GM23338 (cell line): Measurements from ENCODE around the gene FAM20C. TPM values are rescaled to one million over a fixed set of nuclear protein-coding genes. Genes with fewer than 3 reads are reported as not detected.

Experiments used
- ATAC-seq: fragments of 200-7000 bp; cut with Tn5 transposase; 3 replicates; pipeline ENCODE4 v1.9.1; 2020
- DNase-seq: peaks from one replicate; pipeline ENCODE4 v3.0.0-alpha.2; 2015; ENCODE audit warnings: low spot score
- H2AFZ ChIP-seq: fragments of 200-600 bp; sonication (generic); 2 replicates; pipeline ENCODE4 v1.8.0; 2016; ENCODE audit warnings: antibody characterized with exemption, mild to moderate bottlenecking, moderate library complexity
- H3F3A ChIP-seq: fragments of 200-600 bp; sonication (generic); replicated peaks from 2 replicates; pipeline ENCODE4 v1.8.0; 2017; ENCODE audit warnings: antibody characterized with exemption, mixed run types, low read depth
- H3K27ac ChIP-seq: fragments of 200-600 bp; sonication (generic); 2 replicates; pipeline ENCODE4 v1.6.1; 2016; ENCODE audit warnings: low read depth
- H3K27me3 ChIP-seq: fragments of 200-600 bp; sonication (generic); 2 replicates; pipeline ENCODE4 v1.8.0; 2016; ENCODE audit warnings: mild to moderate bottlenecking, mixed run types, moderate library complexity; ENCODE audit not compliant: insufficient read depth
- H3K36me3 ChIP-seq: fragments of 200-600 bp; sonication (generic); 2 replicates; pipeline ENCODE4 v1.8.0; 2016; ENCODE audit warnings: mild to moderate bottlenecking; ENCODE audit not compliant: insufficient read depth
- H3K4me1 ChIP-seq: fragments of 200-600 bp; sonication (generic); 2 replicates; pipeline ENCODE4 v1.8.0; 2016; ENCODE audit warnings: mild to moderate bottlenecking, moderate library complexity; ENCODE audit not compliant: insufficient read depth
- H3K4me2 ChIP-seq: fragments of 200-600 bp; sonication (generic); 2 replicates; pipeline ENCODE4 v1.7.1; 2017; ENCODE audit warnings: mixed run types
- H3K4me3 ChIP-seq: fragments of 200-600 bp; sonication (generic); 2 replicates; pipeline ENCODE4 v1.6.1; 2016; ENCODE audit warnings: mixed run types
- H3K79me2 ChIP-seq: fragments of 200-600 bp; sonication (generic); replicated peaks from 2 replicates; pipeline ENCODE4 v1.8.0; 2017; ENCODE audit warnings: mild to moderate bottlenecking; ENCODE audit not compliant: insufficient read depth
- H3K9me2 ChIP-seq: fragments of 200-600 bp; sonication (generic); 2 replicates; pipeline ENCODE4 v1.8.0; 2017; ENCODE audit not compliant: insufficient read depth
- H4K20me1 ChIP-seq: fragments of 200-600 bp; sonication (generic); replicated peaks from 2 replicates; pipeline ENCODE4 v1.8.0; 2017; ENCODE audit warnings: mild to moderate bottlenecking; ENCODE audit not compliant: insufficient read depth
- H3K27ac Mint-ChIP-seq: 2 replicates; pipeline ENCODE4 v1.8.0; 2020; ENCODE audit warnings: inconsistent platforms, mild to moderate bottlenecking, moderate library complexity, mixed read lengths
- H3K27me3 Mint-ChIP-seq: 3 replicates; pipeline ENCODE4 v1.8.0; 2022; ENCODE audit warnings: low read depth, mild to moderate bottlenecking, moderate library complexity, mixed read lengths, inconsistent platforms; ENCODE audit not compliant: insufficient read depth, poor library complexity
- H3K36me3 Mint-ChIP-seq: 3 replicates; pipeline ENCODE4 v1.8.0; 2021; ENCODE audit warnings: low read depth, mild to moderate bottlenecking, inconsistent platforms, moderate library complexity, mixed read lengths
- H3K4me1 Mint-ChIP-seq: 3 replicates; pipeline ENCODE4 v1.8.0; 2020; ENCODE audit warnings: mild to moderate bottlenecking, inconsistent platforms, mixed read lengths
- H3K4me3 Mint-ChIP-seq: 3 replicates; pipeline ENCODE4 v1.8.0; 2021; ENCODE audit warnings: moderate library complexity, mild to moderate bottlenecking, inconsistent platforms, mixed read lengths
- H3K9me3 Mint-ChIP-seq: 3 replicates; pipeline ENCODE4 v1.8.0; 2020; ENCODE audit warnings: moderate library complexity, mild to moderate bottlenecking, inconsistent platforms, mixed read lengths
- EZH2 ChIP-seq: fragments of 200-600 bp; sonication (generic); IDR thresholded peaks from one replicate; pipeline ENCODE4 v1.8.0; 2017; ENCODE audit warnings: antibody characterized with exemption, mild to moderate bottlenecking, low read depth; ENCODE audit not compliant: unreplicated experiment
- EZH2phosphoT487 ChIP-seq: fragments of 200-600 bp; sonication (generic); IDR thresholded peaks from one replicate; pipeline ENCODE4 v1.8.1; 2018; ENCODE audit warnings: antibody characterized with exemption; ENCODE audit not compliant: unreplicated experiment
- JUNB ChIP-seq: IDR thresholded peaks from one replicate; pipeline ENCODE4 v1.6.1; 2016; ENCODE audit warnings: antibody characterized with exemption; ENCODE audit not compliant: unreplicated experiment
- NANOG ChIP-seq: IDR thresholded peaks from 2 replicates; pipeline ENCODE4 v1.6.1; 2016; ENCODE audit warnings: antibody characterized with exemption, borderline replicate concordance
- POLR2AphosphoS5 ChIP-seq: IDR thresholded peaks from 2 replicates; pipeline ENCODE4 v1.6.1; 2016; ENCODE audit warnings: antibody characterized with exemption, low read depth
- STAT1 ChIP-seq: IDR thresholded peaks from one replicate; pipeline ENCODE4 v1.6.1; 2016; ENCODE audit warnings: antibody characterized with exemption; ENCODE audit not compliant: unreplicated experiment
- ZNF114 ChIP-seq: fragments of 250-450 bp; sonication (Bioruptor Pico); IDR thresholded peaks from 2 replicates; pipeline ENCODE4 v1.5.0; 2020; ENCODE audit warnings: mild to moderate bottlenecking, moderate library complexity
- ZNF331 ChIP-seq: fragments of 250-450 bp; sonication (Bioruptor Pico); IDR thresholded peaks from 2 replicates; pipeline ENCODE4 v1.5.0; 2020; ENCODE audit warnings: low read depth, mild to moderate bottlenecking, moderate library complexity
- polyA plus RNA-seq: library from polyadenylated mRNA; unstranded; fragments of >200 nt; fragmentation: Nextera tagmentation; extraction: Ambion mirVana; gene quantifications from 2 replicates; pipeline ENCODE4 v1.2.1, GENCODE V29; 2016
- total RNA-seq: library from RNA; depleted of rRNA; stranded (reverse); fragments of >200 nt; shearing (Covaris generic); gene quantifications from 2 replicates; pipeline ENCODE4 v1.2.3, GENCODE V29; 2014
- TF ChIP-seq, protein P1 (sequence below), 2 experiments: fragments of 200-600 bp in 1 of 2; sonication (generic) in 1 of 2; conservative IDR thresholded peaks; 2 replicates each; pipeline versions ENCODE4 v1.5.1 to v1.6.1; 2016 to 2017; ENCODE audit warnings: antibody characterized with exemption in 2 of 2, low read depth in 2 of 2, mild to moderate bottlenecking in 2 of 2, moderate library complexity in 1 of 2
- TF ChIP-seq, protein P2 (sequence below): fragments of 250-450 bp; sonication (Bioruptor Pico); IDR thresholded peaks from 2 replicates; pipeline ENCODE4 v1.5.0; 2020; ENCODE audit warnings: mild to moderate bottlenecking, moderate library complexity

Gene FAM20C
- total and polyA plus RNA-seq, 2 experiments from 2014 or later, result 7.6 to 24.8 TPM

DNA sequence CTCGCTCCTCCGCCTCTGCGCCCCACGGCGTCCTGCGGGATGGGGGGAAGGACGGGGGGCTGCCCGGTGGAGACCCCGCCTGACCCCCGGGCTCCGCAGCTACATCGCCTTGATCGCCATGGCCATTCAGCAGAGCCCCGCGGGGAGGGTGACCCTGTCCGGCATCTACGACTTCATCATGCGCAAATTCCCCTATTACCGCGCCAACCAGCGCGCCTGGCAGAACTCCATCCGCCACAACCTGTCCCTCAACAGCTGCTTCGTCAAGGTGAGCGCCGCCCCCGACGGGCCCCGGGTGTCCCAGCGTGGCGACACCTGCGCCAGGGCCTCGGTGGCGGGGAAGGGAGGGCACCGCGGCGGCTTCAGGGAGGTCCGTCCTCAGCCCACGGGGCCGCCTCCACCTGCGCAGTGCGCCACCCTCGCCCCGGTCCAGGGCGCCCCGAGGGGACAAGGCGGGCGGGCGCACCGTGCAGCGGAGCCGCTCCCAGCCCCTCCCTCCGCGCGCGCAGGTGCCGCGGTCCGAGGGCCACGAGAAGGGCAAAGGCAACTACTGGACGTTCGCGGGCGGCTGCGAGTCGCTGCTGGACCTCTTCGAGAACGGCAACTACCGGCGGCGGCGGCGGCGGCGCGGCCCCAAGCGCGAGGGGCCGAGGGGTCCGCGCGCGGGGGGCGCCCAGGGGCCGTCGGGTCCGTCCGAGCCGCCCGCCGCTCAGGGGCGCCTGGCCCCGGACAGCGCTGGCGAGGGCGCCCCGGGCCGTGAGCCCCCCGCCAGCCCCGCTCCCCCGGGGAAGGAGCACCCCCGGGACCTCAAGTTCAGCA is 98.4 kb downstream of the FAM20C start:
- Mint-ChIP-seq H3K4me1 (no peaks in the 10 kb centered on the region), H3K9me3 (peaks cover 49% of the 10 kb centered on the region), H3K27me3 (peaks cover 3% of the 10 kb centered on the region), H3K4me3 (no peak overlapping the region), H3K27ac (no peak overlapping the region), H3K36me3 (peaks cover 17% of the 10 kb centered on the region)
- Histone ChIP-seq H2AFZ (peak overlapping the region; percentile 63; the same call in 1 of the 2 replicates), H3K27me3 (peaks cover 71% of the 10 kb centered on the region), H3K9me2 (no peaks in the 10 kb centered on the region), H3K79me2 (no peaks in the 10 kb centered on the region), H3K27ac (no peak overlapping the region), H3F3A (0 out of 2 replicates have a peak, but pooled peaks cover 4% of the 10 kb centered on the region), H3K36me3 (no peaks in the 10 kb centered on the region), H3K4me2 (peak overlapping the region; percentile 90), H4K20me1 (no peaks in the 10 kb centered on the region), H3K4me1 (no peaks in the 10 kb centered on the region; the same call in 1 of the 2 replicates), H3K4me3 (peak overlapping the region; percentile 59)
- TF ChIP-seq EZH2 (peak; percentile 49), EZH2phosphoT487 (no peak)
- DNase-seq (peak; percentile 42), ATAC-seq (no peak)

DNA sequence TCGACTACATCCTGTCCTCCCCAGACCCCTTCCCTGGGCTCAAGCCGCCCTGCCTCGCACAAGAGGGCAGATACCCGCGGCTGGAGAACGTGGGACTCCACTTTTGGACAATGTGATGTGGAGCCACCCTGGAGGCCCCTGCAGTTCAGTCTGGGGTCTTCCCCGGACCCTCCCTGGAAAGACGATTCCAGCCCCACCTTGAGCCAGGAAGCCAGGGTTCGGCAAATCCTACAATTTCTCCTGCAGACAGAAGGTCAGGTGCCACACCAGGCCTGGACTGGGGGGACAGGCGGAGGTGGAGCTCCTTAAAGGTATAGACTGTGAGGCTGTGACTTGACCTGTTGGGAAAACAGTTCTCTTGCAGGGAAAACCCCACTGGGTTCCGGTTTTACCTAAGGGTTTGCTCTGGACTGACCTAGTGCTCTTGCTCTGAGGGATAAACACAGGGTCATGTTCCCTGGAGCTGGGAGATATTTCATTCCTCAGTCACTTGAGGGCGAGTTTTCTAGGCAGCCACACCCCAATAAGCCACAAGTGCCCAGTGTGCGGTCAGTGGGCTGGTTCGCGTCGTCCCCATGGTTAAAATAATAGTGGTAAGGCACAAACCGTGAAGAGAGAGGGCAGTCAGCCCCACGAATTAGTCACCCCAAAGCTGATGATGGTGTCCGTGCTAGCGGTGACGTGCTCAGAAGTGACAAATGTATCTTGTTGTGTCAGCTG is 99.2 kb downstream of the FAM20C start:
- peaks cover 43% of the 10 kb centered on the region for H3K9me3 Mint-ChIP-seq
- TF ChIP-seq NANOG (no peak), EZH2 (no peak), ZNF331 (CRISPR knock-in tag) (no peak), EZH2phosphoT487 (no peak), JUNB (no peak), POLR2AphosphoS5 (no peak), STAT1 (no peak), ZNF114 (CRISPR knock-in tag) (no peak)
- TF ChIP-seq, protein P1, sequence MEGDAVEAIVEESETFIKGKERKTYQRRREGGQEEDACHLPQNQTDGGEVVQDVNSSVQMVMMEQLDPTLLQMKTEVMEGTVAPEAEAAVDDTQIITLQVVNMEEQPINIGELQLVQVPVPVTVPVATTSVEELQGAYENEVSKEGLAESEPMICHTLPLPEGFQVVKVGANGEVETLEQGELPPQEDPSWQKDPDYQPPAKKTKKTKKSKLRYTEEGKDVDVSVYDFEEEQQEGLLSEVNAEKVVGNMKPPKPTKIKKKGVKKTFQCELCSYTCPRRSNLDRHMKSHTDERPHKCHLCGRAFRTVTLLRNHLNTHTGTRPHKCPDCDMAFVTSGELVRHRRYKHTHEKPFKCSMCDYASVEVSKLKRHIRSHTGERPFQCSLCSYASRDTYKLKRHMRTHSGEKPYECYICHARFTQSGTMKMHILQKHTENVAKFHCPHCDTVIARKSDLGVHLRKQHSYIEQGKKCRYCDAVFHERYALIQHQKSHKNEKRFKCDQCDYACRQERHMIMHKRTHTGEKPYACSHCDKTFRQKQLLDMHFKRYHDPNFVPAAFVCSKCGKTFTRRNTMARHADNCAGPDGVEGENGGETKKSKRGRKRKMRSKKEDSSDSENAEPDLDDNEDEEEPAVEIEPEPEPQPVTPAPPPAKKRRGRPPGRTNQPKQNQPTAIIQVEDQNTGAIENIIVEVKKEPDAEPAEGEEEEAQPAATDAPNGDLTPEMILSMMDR (conservative IDR thresholded peaks at IDR 0.05; ENCODE audit: low read depth in 2 of 2), result no peak
- TF ChIP-seq, protein P2, sequence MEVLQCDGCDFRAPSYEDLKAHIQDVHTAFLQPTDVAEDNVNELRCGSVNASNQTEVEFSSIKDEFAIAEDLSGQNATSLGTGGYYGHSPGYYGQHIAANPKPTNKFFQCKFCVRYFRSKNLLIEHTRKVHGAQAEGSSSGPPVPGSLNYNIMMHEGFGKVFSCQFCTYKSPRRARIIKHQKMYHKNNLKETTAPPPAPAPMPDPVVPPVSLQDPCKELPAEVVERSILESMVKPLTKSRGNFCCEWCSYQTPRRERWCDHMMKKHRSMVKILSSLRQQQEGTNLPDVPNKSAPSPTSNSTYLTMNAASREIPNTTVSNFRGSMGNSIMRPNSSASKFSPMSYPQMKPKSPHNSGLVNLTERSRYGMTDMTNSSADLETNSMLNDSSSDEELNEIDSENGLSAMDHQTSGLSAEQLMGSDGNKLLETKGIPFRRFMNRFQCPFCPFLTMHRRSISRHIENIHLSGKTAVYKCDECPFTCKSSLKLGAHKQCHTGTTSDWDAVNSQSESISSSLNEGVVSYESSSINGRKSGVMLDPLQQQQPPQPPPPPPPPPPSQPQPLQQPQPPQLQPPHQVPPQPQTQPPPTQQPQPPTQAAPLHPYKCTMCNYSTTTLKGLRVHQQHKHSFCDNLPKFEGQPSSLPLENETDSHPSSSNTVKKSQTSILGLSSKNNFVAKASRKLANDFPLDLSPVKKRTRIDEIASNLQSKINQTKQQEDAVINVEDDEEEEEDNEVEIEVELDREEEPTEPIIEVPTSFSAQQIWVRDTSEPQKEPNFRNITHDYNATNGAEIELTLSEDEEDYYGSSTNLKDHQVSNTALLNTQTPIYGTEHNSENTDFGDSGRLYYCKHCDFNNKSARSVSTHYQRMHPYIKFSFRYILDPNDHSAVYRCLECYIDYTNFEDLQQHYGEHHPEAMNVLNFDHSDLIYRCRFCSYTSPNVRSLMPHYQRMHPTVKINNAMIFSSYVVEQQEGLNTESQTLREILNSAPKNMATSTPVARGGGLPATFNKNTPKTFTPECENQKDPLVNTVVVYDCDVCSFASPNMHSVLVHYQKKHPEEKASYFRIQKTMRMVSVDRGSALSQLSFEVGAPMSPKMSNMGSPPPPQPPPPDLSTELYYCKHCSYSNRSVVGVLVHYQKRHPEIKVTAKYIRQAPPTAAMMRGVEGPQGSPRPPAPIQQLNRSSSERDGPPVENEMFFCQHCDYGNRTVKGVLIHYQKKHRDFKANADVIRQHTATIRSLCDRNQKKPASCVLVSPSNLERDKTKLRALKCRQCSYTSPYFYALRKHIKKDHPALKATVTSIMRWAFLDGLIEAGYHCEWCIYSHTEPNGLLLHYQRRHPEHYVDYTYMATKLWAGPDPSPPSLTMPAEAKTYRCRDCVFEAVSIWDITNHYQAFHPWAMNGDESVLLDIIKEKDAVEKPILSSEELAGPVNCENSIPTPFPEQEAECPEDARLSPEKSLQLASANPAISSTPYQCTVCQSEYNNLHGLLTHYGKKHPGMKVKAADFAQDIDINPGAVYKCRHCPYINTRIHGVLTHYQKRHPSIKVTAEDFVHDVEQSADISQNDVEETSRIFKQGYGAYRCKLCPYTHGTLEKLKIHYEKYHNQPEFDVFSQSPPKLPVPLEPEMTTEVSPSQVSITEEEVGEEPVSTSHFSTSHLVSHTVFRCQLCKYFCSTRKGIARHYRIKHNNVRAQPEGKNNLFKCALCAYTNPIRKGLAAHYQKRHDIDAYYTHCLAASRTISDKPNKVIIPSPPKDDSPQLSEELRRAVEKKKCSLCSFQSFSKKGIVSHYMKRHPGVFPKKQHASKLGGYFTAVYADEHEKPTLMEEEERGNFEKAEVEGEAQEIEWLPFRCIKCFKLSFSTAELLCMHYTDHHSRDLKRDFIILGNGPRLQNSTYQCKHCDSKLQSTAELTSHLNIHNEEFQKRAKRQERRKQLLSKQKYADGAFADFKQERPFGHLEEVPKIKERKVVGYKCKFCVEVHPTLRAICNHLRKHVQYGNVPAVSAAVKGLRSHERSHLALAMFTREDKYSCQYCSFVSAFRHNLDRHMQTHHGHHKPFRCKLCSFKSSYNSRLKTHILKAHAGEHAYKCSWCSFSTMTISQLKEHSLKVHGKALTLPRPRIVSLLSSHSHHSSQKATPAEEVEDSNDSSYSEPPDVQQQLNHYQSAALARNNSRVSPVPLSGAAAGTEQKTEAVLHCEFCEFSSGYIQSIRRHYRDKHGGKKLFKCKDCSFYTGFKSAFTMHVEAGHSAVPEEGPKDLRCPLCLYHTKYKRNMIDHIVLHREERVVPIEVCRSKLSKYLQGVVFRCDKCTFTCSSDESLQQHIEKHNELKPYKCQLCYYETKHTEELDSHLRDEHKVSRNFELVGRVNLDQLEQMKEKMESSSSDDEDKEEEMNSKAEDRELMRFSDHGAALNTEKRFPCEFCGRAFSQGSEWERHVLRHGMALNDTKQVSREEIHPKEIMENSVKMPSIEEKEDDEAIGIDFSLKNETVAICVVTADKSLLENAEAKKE (CRISPR knock-in tag), result no peak

More for the DNA sequence above, 99.2 kb downstream of the FAM20C start:
- H3K27me3 Mint-ChIP-seq, result peaks cover 3% of the 10 kb centered on the region
- Histone ChIP-seq H3K4me1 (no peaks in the 10 kb centered on the region; the same call in 1 of the 2 replicates), H2AFZ (no peak overlapping the region), H3K9me2 (no peaks in the 10 kb centered on the region), H3K27ac (no peak overlapping the region), H3K27me3 (peaks cover 71% of the 10 kb centered on the region), H3F3A (0 out of 2 replicates have a peak, but pooled peaks cover 4% of the 10 kb centered on the region), H3K4me2 (peak overlapping the region; percentile 69; the same call in 1 of the 2 replicates), H3K36me3 (no peaks in the 10 kb centered on the region), H3K4me3 (peak overlapping the region; percentile 28; the same call in 1 of the 2 replicates), H4K20me1 (no peaks in the 10 kb centered on the region), H3K79me2 (no peaks in the 10 kb centered on the region)
- no peak overlapping the region for H3K4me3 Mint-ChIP-seq
- H3K36me3 Mint-ChIP-seq, result peaks cover 17% of the 10 kb centered on the region
- H3K27ac Mint-ChIP-seq, result no peak overlapping the region
- no peak for DNase-seq
- no peaks in the 10 kb centered on the region for H3K4me1 Mint-ChIP-seq
- no peak for ATAC-seq
